GM18858 (cell line): ENCODE data around the gene FGFR3.
A peak's percentile ranks its signal among the peaks of the same experiment; 100 is the strongest.
"Not testable (repeated sequence)": the region's sequence is repeated elsewhere in the genome, so short reads cannot be mapped to it uniquely, and the experiment has no call there.

Experiments
- ATAC-seq: cut with Tn5 transposase; IDR thresholded peaks from one replicate; pipeline ENCODE4 v1.9.1; 2021; ENCODE audit not compliant: unreplicated experiment

Gene FGFR3

DNA sequence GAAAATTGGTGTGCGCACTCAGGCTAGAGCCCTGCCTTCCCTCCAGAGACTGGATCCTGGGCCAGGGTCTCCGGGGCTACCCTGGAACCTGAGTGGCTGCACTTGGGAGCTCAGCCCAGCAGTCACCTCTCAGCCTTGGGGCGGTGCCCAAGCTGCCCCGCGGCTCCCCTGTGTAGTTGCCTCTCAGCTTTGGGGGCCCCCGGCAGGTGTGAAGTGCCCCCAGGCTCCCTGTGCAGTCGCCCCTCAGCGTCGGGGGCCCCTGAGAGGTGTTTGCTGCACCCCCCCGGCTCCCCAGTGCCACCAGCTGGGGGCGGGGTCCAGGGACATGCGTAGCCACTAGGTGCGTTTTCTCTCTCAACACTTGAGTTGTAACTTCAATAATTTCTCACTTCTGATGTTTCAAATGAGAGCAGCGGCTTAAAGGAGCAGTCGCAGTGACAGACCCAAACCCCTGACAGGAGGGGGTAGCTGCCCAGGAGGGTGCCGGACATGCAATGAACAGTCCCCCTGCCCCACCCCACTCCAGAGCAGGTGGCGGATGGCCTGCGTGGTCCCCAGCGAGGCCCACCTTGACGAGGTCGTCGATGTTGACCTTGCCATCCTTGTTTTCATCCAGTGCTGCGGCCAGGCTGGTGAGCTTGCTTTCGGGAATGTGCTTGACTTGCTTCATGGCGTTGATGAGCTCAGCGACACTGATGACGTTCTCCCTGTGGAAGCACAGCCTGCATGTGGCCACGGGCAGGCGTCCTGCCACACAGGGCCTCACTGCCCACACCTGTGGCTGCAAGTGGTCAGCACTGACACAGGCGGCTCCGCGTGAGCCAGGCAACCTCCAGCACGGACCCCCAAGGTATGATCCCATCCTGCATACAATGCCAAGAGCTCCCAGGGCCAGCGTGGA is 22.3 kb downstream of the FGFR3 start:
- ATAC-seq: no peak

DNA sequence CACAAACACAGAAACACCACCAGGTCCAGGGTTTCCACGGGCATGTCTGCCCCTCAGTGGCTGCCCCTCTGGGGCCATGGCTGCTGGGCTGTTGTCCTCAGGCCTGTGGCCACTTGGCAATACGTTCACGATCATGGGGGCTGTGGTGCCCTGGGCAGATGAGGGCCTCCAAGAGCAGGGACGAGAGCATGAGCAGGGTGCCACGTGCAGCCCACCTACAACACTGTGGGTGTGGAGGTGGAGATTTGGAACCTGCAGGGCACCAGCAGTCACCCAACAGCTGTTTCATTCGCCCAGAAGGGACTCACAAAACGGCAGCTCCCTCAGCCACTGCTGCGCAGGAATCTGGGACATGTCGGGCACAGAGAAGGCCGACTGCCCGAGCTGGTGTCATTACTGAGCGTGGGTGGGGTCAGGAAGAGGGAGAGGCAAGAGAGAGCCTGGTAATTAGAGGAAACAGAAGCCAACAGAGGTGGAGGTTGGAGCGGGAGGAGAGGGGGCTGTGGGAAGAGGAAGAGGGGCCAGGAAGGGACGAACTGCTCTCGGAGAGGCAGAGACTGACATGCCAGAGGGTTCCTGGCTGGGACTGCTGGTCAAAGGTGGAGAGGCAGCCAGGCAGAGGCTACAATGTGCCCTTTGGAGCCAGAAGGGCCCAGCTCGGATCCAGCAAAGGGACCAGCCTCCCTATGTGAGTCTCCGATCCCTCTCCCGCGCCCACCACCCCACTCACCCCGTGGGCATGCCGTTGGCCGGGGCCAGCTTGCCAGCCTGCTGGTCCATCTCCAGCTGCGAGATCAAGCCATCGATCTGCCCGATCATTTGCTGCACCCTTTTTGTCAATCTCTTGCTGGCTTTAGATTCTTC is 23.1 kb downstream of the FGFR3 start:
- no peak for ATAC-seq

DNA sequence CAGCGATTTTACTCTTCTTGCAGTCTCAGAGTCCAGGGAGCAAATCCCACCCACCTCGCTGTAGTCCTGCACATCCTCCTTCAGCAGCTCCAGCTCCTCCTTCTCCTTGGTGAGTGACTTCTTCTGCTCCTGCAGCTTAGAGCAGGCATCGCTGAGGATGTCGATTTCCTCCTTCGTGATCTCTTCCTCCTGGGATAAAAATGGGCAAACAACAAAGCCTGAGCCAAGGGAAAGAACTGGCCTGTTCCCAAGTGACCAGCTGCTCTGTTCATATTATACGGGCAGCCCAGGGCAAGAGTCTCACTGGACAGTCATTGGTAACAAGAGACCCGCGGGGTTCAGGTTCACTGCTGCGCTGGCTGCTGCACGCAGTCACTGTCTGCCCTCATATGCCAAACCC is 26.2 kb downstream of the FGFR3 start:
- ATAC-seq: no peak

DNA sequence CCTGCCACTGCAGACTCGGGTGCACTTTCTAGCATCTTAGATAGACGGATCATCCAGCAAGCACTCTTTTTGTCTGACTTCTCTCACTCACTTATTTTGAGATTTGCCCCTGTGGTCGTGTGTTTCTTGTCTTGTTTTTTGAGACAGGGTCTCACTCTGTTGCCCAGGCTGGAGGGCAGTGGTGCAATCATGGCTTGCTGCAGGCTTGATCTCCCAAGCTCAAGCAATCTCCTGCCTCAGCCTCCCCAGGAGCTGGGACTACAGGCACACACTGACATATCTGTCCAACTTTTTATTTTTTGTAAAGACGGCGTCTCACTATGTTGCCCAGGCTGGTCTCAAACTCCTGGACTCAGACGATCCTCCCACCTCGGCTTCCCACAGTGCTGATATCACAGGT is 26.7 kb downstream of the FGFR3 start:
- ATAC-seq: no peak

DNA sequence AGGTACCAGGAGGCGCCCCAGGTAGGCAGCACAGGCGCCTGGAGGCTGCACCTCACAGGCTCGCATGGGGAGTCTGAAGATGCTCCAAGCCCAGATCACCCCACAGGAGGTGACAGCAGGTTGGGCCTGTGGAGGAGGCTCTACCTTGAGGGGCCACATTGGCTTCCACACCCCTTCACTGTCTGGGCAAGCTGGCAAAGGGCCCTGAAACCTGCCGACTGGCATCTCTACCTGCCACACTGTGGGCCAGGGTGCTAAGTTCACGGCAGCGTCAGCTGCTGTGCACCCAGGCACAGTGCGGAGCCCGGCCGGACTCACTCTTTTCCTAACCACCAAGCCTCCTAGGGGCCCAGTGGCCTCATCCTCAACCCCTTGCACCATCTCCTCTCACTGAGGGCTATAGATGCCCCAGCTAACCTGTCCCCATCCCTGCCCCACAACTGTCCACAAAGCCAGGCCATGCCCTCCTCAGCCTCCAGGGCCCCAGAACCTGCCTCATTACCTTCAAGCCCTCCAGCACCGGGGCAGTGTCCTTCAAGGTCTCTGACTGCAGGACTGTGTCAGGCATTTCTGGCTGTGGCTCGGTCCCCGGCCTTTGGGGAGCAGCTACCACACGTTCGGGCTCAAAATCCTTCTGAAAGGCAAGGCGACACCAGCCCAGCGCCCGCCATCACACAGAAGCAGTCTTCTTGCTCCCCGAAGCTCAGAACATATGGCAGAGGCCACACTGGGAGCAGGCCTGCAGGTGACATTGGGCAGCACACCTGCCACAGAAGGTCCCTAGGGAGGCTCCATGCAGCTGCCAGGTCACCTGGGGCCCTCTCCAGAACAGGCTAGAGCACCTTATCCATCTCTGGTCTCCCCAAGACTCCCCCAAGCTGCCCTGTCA is 28.8 kb downstream of the FGFR3 start:
- no peak for ATAC-seq

DNA sequence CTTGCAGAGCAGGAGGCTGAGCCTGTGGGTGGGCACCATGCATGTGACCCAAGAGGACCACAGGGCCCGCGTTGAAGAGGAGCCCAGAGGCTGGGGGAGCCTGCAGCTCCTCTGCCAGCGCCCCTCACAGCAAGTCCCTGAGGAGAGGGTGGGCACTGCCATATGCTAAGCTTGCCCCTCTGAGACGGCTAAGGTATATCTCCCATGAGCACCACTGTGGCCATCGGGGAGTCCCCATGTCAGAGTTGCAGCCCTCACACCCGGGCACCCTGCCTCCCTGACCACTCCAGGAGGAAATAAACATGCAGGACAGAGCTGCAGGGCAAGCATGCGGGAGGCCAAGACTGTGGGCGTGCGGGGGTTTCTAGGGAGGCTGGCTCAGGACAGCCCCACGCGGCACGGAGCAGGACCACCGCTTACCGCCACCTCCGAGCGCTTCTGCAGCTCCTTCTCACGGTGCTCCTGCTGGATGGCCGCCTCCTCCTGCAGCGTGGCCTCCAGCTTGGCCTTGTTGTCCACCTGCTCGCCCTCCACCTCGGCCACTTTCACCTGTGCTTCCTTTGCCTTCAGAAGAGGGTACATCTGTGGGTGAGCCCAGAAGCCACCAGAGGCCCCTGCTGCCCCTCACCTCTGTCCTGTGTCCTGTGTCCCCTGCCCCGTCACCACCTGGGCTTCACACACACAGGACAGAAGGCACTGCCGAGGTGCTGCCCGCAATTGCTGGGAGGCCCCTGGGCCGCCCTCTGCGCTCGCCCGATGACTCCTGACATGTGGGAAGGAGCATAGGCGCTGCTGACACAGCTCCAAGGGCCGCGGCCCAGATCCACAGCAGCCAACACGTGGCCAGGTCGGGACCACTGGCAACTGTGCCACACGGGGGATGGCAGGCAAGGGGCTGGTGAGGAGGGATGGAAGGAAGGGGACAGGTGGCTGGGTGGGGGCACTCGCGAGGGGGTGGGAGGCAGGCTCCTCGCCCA is 29.8 kb downstream of the FGFR3 start:
- no peak for ATAC-seq

DNA sequence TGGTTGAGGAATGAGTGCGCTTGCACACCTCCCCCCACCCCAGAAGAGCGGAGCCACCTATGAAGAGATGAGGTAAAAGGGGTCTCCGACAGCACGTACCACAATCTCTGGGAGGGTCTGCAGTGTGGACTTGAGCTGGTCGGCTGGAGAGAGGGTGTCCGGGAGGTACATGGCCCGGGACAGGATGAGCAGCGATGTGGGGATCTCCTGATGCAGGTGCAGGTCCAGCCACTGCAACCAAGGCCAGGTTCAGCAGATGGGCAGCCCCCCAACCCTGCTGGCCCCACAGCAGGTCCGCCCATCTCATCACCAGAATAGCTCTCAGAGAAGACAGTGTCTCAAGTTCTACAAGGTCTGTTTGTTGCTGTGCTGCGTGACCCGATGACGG is 30.4 kb downstream of the FGFR3 start:
- no peak for ATAC-seq

DNA sequence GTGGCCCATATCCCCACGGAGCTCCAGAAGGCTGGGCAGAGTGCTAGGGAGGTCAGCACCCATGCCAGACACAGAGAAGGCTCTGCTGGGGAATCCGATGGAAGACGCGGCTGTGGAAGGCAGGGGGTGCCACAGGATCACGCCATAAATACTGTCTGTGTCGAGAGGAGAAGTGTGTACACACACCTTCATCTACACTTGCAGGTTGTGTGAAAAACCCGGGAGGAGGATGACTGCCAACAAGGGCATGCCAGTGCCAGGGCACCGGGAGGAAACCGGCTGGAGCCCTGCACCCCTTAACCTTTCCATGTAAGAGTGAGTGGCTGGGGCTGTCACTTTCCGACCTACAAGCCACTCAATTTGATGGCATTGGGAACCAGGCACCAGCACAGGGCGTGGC is 31.7 kb downstream of the FGFR3 start:
- no peak for ATAC-seq

DNA sequence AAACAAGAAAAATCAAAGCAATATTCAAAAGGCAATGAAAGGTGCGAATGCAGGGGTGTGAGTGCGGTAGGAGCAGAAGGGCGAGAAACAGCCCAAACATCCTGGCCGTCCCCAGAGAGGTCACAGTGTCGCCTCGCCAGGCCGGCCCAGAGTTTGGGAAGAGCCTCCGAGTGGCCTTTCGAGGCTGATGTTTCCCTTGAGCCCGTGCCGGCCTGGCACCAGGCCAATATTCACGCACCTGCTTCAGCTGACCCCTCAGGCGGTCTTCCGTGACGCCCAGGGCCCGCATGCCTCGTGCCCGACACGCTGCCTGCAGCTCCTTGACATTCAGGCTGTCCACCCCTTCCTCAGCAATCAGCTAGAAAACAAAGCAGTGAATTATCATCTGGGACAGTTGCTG is 32.2 kb downstream of the FGFR3 start:
- no peak for ATAC-seq

DNA sequence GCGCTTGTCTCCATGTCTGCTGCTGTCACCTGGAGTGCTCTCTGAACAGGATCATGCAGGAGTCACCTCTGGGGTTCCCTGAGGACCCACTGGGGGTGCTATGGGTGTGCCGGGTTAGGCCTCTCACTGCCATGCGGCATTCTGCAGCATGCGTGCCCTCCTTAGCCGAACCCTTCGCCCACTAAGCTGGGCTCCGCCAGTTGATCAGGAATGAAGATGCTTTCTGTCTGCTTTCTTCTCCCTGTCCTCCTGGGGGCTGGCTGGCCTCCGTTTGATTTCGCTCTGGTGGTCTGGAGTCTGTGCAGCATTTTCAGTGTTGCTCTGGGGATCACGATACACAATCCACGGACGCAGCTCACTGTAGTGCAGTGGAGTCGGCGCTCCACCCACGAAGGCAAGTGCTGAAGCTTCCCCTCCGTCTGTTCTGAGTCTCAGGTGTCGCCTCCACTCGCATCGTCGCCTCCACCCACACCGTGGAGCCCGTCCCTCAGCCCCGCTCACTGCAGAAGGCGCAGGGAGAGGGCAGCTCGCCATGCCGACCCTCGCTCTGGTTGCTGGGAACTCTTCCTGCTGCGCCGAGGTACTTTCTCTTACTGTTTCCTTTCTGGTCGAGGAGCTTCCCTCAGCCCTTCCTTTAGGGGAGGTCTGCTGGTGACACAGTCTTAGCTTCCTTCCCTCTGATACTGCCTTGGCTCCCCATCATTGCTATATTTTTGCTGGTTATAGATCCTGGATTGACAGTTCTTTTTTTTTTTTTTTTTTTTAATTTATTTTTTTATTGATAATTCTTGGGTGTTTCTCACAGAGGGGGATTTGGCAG is 33.6 kb downstream of the FGFR3 start:
- no peak for ATAC-seq

DNA sequence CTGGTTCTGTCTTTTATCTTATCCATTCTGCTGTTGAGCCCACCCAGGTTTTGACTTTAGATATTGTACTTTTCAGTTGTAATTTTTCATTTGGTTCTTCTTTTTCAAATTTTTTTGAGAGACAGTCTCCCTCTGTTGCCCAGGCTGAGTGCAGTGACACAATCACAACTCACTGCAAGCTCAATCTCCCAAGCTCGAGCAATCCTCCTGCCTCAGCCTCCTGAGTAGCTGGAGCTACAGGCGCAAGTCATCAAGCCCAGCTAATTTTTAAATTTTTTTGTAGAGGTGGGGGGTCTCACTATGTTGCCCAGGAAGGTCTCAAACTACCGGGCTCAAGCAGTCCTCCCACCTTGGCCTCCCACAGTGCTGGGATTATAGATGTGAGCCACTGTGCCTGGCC is 37.1 kb downstream of the FGFR3 start:
- no peak for ATAC-seq

DNA sequence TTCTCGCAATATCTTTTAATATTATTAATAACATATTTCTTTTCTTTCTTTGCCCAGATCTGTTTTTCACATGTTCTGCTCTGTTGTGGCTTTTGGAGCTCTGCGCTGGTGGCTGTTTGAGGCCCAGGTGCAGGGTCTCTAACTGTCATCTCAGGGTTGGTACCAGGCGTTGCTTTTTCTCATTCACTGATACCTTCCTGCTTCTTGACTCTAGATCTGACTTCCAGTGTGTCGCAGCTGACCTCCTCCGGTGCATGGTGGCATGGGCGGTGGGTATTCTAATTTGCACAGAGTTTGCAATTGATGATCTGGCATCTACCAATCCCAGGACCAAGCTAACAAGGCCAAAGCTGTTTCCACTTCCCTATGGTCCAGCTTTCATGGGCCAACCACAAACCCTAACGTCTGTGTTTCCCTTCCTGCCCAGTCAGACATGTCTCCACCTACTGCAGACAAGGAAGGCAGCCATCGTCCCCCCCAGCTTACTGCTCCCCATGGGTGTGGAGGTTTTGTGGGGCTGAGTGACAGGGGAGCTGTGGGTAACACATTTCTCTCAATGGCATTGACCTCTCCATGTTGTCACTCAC is 37.6 kb downstream of the FGFR3 start:
- no peak for ATAC-seq

DNA sequence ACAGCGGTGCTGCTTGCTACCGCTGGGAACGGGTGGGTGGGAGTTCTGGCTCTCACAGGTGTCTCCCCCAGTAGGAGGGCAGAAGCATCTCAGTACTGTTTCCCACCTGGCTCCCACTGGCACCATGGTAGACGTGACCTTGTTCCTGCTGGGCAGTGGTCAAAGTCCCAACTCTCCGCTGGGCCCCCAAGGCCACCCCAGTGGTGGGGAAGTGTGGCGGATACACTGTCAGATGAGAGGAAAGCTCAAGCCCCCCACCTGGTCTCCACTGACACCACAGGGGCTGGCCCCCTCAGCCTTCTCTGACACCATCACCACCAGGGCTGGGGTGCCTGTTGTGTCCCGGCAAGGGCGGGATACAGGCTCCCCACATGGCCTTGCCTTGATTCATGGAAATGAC is 38.2 kb downstream of the FGFR3 start:
- ATAC-seq: no peak

DNA sequence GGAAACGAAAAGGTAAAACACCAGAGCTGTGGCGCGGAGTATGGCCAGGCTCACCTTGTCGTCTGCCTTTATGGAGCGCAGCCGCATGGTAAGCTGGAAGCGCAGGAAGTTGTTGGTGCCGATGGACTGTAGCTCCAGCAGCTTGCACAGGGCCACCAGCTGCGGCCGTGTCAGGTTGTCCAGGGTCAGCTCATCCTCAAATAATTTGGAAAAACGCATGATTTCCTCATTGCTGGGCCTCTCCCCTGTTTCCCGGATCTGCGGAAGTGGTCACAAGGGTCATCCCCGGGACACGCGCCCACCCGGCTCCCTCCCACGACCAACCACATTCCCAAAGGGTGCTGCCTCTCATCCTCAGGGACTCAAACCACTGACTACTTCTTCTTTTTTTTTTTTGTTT is 39.6 kb downstream of the FGFR3 start:
- ATAC-seq: no peak

DNA sequence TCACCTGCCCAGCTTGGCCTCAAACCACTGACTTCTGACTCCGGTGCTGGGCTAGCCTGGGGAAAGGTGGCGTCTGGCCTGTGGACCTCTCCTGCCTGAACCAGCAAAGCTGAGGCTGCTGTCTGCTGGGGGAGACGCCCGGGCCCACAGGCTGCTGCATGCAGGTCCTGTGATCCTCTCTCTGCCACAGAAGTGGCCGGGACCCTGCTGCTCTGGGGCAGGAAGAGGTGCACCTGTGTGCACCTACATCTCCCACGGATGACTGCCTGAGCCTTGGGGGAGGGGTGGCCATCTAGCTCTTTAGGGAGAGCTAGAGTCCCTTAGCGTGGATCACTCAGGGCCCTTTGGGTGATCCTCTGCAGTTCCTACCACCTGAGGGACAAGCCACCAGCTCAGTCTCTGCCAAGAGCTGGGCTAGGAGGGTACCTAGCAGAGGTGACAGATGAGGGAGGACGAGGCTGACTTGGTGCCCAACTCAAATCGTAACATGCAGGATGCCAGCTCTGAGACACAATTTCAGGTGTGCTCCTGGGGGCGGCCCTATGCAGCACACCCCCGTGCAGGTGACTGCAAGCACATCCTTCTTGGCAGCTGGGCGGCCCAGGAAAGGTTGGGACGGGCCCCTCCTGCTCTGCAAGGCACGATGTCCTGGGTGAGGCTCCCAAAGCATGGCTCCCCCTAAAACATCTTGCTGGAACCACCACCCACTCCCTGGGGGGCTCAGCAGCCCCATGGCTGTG is 40.4 kb downstream of the FGFR3 start:
- no peak for ATAC-seq

DNA sequence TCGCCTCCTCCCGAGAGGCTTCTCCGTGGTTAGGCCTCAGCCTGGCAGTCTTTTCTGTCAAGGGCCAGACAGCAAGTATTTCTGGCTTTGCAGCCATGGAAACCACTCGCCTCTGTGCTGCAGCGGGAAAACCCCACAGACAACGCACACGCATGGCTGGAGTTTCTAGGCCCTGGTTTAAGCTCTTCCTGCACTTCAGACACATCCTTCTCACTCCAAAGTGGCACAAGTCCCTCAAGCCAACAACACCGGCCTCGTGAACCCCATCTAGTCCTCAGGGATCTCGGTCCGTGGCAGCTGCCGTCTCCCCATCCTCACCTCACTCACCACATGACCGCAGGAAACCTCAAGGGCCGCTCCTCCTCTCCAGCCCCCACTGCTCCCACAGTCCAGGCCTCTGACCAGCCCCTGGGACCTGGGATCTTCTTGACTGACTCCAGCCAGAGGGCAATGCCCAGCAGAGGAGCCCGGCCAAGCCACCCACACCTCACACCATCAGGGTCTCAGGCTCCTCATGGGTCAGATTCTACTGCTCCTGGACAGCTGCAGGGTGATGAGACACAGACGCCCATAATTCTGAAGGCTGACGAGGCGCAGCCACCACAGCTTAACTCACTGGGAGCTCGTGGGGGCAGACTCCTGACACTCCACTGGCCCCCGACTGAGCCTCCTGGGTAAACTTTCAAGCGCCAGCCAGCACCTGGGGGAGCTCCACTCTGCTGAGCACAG is 41.1 kb downstream of the FGFR3 start:
- ATAC-seq: peak; percentile 50

DNA sequence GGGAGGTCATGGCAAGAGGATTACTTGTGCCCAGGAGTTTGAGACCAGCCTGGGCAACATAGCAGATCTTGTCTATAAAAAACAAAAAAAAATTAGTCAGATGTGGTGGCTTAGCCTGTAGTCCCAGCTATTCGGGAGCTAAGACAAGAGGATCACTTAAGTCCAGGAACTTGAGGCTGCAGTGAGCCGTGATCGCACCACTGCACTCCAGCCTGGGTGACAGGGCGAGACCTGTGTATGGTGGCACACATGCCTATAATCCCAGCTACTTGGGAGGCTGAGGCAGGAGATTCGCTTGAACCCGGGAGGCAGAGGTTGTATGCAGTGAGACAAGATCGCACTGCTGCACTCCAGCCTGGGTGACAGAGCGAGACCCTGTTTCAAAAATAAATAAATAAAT is 42.7 kb downstream of the FGFR3 start:
- not testable (repeated sequence) for ATAC-seq
